Stimulated activated CD4-positive, alpha-beta T cell treated with anti-CD3 and anti-CD28 coated beads, TNF-alpha, amount 100 ng/mL, for 24 hours (primary cell): ENCODE results near the gene ADCK2.

ENCODE experiments used
- DNase-seq, 3 experiments: peaks; one replicate each; pipeline ENCODE4 v3.0.0-alpha.2; 2020; ENCODE audit warnings: low read depth in 3 of 3

The ADCK2 gene

GRCh38 chr7:140744005-140744404, 71.3 kb downstream of the ADCK2 start:
- DNase-seq, result no peak
